ENCODE data around the gene PRDM16. TPM values are rescaled to one million over a fixed set of nuclear protein-coding genes. Genes with fewer than 3 reads are reported as not detected.

PRDM16 gene
- total and polyA plus RNA-seq, 2 of the 4 experiments (the other 2 are of a cell fraction), result 0.02 TPM; not detected in 1

- H2AK5ac ChIP-seq (ENCODE audit: low read depth, low read length), result no peak overlapping the region
- no peak overlapping the region for H2AFZ ChIP-seq (replicated peaks; ENCODE audit: low read length, poor library complexity)
- no peak overlapping the region for H3K23ac ChIP-seq (ENCODE audit: low read depth, low read length)
- H4K5ac ChIP-seq (ENCODE audit: low read depth, low read length), result no peak overlapping the region
- no peak overlapping the region for H3K14ac ChIP-seq (replicated peaks; ENCODE audit: low read depth, low read length)
- no peak for DNase-seq
- ChIA-PET POLR2A (ENCODE audit: unreplicated experiment) (no interaction called here), CTCF (no interaction called here)
- H3K56ac ChIP-seq (ENCODE audit: extremely low read depth, insufficient read depth, low read length), result no peak overlapping the region
- intact Hi-C loops (cut with micrococcal nuclease), result no loop called here
- H3K9ac ChIP-seq (ENCODE audit: low read depth, low read length), result no peak overlapping the region
- H3K4me3 ChIP-seq (ENCODE audit: insufficient read depth, low read depth, low read length), result no peak overlapping the region
- no peaks in the 10 kb centered on the region for H3K9me1 ChIP-seq (ENCODE audit: insufficient read depth, low read length)
- no peaks in the 10 kb centered on the region for H3K4me1 ChIP-seq (ENCODE audit: control insufficient read depth, insufficient read depth, low read length)
- no peak overlapping the region for H2BK15ac ChIP-seq (ENCODE audit: low read depth, low read length)
- no peak overlapping the region for H4K8ac ChIP-seq (ENCODE audit: low read depth in 2 of 2, low read length in 2 of 2)
- H4K20me1 ChIP-seq (ENCODE audit: insufficient read depth, low read length), result no peaks in the 10 kb centered on the region
- H4K91ac ChIP-seq (ENCODE audit: insufficient read depth, low read depth, low read length), result no peak overlapping the region
- no peaks in the 10 kb centered on the region for H3K36me3 ChIP-seq (ENCODE audit: control insufficient read depth, insufficient read depth, low read length)
- no peak overlapping the region for H3K18ac ChIP-seq (ENCODE audit: low read depth, low read length)
- ATAC-seq (ENCODE audit: low read depth), result no peak
- no peak overlapping the region for H2BK20ac ChIP-seq (ENCODE audit: low read depth, low read length)
- peaks cover 10% of the 10 kb centered on the region for H3K27me3 ChIP-seq (ENCODE audit: control insufficient read depth, insufficient read depth, low read length)
- no CpG with 5 or more reads among the region's 8 CpGs for WGBS, 2 experiments (ENCODE audit: extremely low coverage in 2 of 2, insufficient read length in 1 of 2)
- BruUV-seq (replicated peaks), result no TSS peak
- dilution Hi-C loops (cut with HindIII; ENCODE audit: low sequenced_read_pairs, unreplicated experiment), result no loop called here
- H2AK9ac ChIP-seq (replicated peaks; ENCODE audit: low read depth, low read length, poor library complexity), result no peak overlapping the region
- TF ChIP-seq, protein P1, sequence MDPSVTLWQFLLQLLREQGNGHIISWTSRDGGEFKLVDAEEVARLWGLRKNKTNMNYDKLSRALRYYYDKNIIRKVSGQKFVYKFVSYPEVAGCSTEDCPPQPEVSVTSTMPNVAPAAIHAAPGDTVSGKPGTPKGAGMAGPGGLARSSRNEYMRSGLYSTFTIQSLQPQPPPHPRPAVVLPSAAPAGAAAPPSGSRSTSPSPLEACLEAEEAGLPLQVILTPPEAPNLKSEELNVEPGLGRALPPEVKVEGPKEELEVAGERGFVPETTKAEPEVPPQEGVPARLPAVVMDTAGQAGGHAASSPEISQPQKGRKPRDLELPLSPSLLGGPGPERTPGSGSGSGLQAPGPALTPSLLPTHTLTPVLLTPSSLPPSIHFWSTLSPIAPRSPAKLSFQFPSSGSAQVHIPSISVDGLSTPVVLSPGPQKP (IDR thresholded peaks at IDR 0.05; ENCODE audit: borderline replicate concordance, low read depth, low read length), result no peak
- H2BK5ac ChIP-seq (ENCODE audit: low read depth, low read length, poor library complexity, severe bottlenecking), result no peak overlapping the region
- H3K4me2 ChIP-seq (ENCODE audit: low read depth, low read length), result no peak overlapping the region
- in situ Hi-C loops (cut with MboI; ENCODE audit: low sequenced_read_pairs), result no loop called here
- no peak overlapping the region for H2BK120ac ChIP-seq (ENCODE audit: low read depth, low read length)
- H3K79me1 ChIP-seq (ENCODE audit: low read depth in 1 of 2, low read length in 2 of 2), result no peaks in the 10 kb centered on the region
- no peak overlapping the region for H3K4ac ChIP-seq (ENCODE audit: low read depth, low read length)
- H3K27ac ChIP-seq (ENCODE audit: insufficient read depth, low read length), result no peak overlapping the region
- no peaks in the 10 kb centered on the region; the same call in 1 of the 2 replicates for H3K9me3 ChIP-seq (ENCODE audit: control insufficient read depth, insufficient read depth, low read length)
Observed at GRCh38 chr1:3355089-3355488, 286.1 kb downstream of the PRDM16 start.
